Natural killer cell (primary cell): ENCODE data around the gene RGS3. TPM values are rescaled to one million over a fixed set of nuclear protein-coding genes. Genes with fewer than 3 reads are reported as not detected.

Experiments used
- ATAC-seq, 3 donors: fragments of 150-1000 bp in 2 of 3; fragments of 200-7000 bp in 1 of 3; cut with Tn5 transposase; 1 replicate in 1 of 3; 2 replicates in 2 of 3; pipeline ENCODE4 v1.10.0; 2021; ENCODE audit warnings: mild to moderate bottlenecking in 2 of 3, moderate library complexity in 2 of 3
- DNase-seq, 2 donors: peaks; one replicate each; pipeline versions ENCODE4 v3.0.0 to v3.0.0-alpha.2; 2013 to 2021; ENCODE audit warnings: mixed read lengths in 1 of 2
- H3K27ac ChIP-seq: one replicate; pipeline ENCODE4 v1.5.1; 2013; ENCODE audit warnings: mild to moderate bottlenecking, low read length
- H3K27me3 ChIP-seq: one replicate; pipeline ENCODE4 v1.6.1; 2013; ENCODE audit warnings: low read length; ENCODE audit not compliant: control insufficient read depth, insufficient read depth
- H3K36me3 ChIP-seq: one replicate; pipeline ENCODE4 v1.6.1; 2013; ENCODE audit warnings: low read length; ENCODE audit not compliant: control insufficient read depth, insufficient read depth
- H3K4me1 ChIP-seq: one replicate; pipeline ENCODE4 v1.6.1; 2013; ENCODE audit warnings: low read length; ENCODE audit not compliant: control insufficient read depth, insufficient read depth
- H3K4me3 ChIP-seq: one replicate; pipeline ENCODE4 v1.5.1; 2013; ENCODE audit warnings: low read length
- H3K9me3 ChIP-seq: one replicate; pipeline ENCODE4 v1.6.1; 2013; ENCODE audit warnings: low read length; ENCODE audit not compliant: control insufficient read depth, insufficient read depth
- H3K27ac Mint-ChIP-seq, 2 donors: one replicate each; pipeline ENCODE4 v1.8.0; 2022; ENCODE audit warnings: mild to moderate bottlenecking in 2 of 2, mixed read lengths in 2 of 2, moderate library complexity in 1 of 2
- H3K27me3 Mint-ChIP-seq, 2 donors: one replicate each; pipeline ENCODE4 v1.8.0; 2022; ENCODE audit warnings: low read depth in 2 of 2, mixed read lengths in 2 of 2
- H3K36me3 Mint-ChIP-seq: one replicate; pipeline ENCODE4 v1.8.0; 2022; ENCODE audit warnings: mixed read lengths
- H3K4me1 Mint-ChIP-seq, 2 donors: one replicate each; pipeline ENCODE4 v1.8.0; 2022; ENCODE audit warnings: mixed read lengths in 2 of 2
- H3K4me3 Mint-ChIP-seq: one replicate; pipeline ENCODE4 v1.8.0; 2022; ENCODE audit warnings: mild to moderate bottlenecking, moderate library complexity, mixed read lengths
- H3K9me3 Mint-ChIP-seq, 2 donors: one replicate each; pipeline ENCODE4 v1.8.0; 2022; ENCODE audit warnings: mixed read lengths in 2 of 2
- WGBS: methylation state at CpG from one replicate; pipeline ENCODE4 v1.1.7; 2013; ENCODE audit warnings: missing lambda C conversion rate; ENCODE audit not compliant: insufficient coverage; 5-methylcytosine and 5-hydroxymethylcytosine counted together
- intact Hi-C: fragments of 100-400 bp; cut with micrococcal nuclease; formaldehyde crosslinking; loops from one replicate; pipeline ENCODE4 v1.14.2; 2022
- total RNA-seq, 4 donors: library from RNA; stranded (reverse); fragments of 120-200 nt in 1 of 4; gene quantifications; one replicate each; pipeline versions ENCODE4 v1.2.3 to v1.2.4, GENCODE V29; 2013 to 2022
- TF ChIP-seq, protein P1 (sequence below): fragments of 200-600 bp; IDR thresholded peaks from one replicate; pipeline ENCODE4 v1.8.0; 2022; ENCODE audit warnings: antibody characterized with exemption

The RGS3 gene
- total RNA-seq, 3 donors from 2014 or later (not counting 1 experiment from before 2014, with no cell fraction given), result 148 to 269 (median 190) TPM

DNA sequence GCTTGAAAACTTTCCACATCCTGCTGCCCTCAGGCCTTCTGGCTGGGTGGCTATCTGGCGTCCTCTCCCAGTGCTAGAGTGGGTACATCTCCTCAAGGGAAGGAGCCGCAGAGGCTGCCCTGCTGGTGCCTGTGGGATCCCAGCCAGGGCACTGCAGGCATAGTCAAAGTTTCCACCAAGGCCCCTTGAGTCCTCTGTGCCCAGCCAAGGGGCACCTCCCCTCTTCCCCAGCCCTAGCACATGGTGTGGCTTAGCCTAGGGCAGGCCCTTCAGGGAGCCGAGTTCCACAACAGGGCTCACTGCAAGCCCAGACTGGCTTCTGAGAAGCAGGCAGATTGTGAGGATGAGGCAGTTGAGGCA lies 103.2 kb downstream of the RGS3 start:
- no peaks in the 10 kb centered on the region for H3K36me3 Mint-ChIP-seq
- no peaks in the 10 kb centered on the region for H3K9me3 ChIP-seq
- peaks cover 13% of the 10 kb centered on the region for H3K36me3 ChIP-seq
- WGBS, result 82% methylated on average over 3 of the region's 3 CpGs
- H3K27ac Mint-ChIP-seq, result peak overlapping the region; percentile 92 to 93
- DNase-seq, result no peak
- intact Hi-C loops, result no loop called here
- H3K4me1 Mint-ChIP-seq, result peaks cover 76 to 95% of the 10 kb centered on the region in 2 donors
- no peaks in the 10 kb centered on the region for H3K27me3 Mint-ChIP-seq
- H3K4me3 ChIP-seq, result no peak overlapping the region
- H3K4me3 Mint-ChIP-seq, result no peak overlapping the region
- H3K9me3 Mint-ChIP-seq, result no peaks in the 10 kb centered on the region
- TF ChIP-seq, protein P1, sequence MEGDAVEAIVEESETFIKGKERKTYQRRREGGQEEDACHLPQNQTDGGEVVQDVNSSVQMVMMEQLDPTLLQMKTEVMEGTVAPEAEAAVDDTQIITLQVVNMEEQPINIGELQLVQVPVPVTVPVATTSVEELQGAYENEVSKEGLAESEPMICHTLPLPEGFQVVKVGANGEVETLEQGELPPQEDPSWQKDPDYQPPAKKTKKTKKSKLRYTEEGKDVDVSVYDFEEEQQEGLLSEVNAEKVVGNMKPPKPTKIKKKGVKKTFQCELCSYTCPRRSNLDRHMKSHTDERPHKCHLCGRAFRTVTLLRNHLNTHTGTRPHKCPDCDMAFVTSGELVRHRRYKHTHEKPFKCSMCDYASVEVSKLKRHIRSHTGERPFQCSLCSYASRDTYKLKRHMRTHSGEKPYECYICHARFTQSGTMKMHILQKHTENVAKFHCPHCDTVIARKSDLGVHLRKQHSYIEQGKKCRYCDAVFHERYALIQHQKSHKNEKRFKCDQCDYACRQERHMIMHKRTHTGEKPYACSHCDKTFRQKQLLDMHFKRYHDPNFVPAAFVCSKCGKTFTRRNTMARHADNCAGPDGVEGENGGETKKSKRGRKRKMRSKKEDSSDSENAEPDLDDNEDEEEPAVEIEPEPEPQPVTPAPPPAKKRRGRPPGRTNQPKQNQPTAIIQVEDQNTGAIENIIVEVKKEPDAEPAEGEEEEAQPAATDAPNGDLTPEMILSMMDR, result no peak
- ATAC-seq, result no peak
- no peak overlapping the region for H3K27ac ChIP-seq
- no peaks in the 10 kb centered on the region for H3K27me3 ChIP-seq
- peaks cover 83% of the 10 kb centered on the region for H3K4me1 ChIP-seq

DNA sequence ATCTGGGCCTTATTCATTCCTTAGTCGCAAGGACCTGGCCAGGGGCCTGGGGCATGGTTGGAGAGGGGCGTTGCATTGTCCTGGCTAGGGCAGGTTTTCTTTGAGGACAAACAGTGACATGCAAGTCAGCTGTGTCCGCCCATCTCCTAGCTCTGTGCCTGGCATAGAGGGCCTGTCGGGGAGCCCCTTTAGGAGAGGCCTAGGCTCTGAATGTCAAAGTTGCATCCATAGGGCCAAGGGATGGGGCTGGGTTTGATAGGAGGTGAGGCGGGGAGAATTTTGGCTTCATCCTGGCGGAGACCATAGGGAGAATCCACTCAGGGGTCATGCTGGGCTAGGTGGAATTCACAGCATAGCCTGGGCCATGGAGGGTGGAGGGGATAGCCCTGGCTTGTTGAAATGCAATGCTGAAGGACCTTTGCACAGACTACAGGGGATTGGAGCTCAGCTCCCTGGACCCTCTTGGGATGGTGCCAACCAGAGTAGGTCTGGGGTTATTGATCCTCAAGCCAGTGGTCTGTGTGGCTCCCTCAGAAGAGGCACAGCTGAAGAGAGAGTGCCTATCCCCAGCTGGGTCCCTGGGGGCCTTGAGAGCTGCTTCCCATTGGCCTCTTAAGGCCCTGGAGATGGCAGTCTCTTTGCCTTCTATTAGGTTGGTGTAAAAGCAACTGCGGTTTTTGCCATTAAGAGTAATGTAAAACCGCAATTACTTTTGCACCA lies 104.0 kb downstream of the RGS3 start:
- Histone ChIP-seq H3K27me3 (no peaks in the 10 kb centered on the region), H3K4me3 (no peak overlapping the region), H3K36me3 (peaks cover 9% of the 10 kb centered on the region), H3K27ac (no peak overlapping the region), H3K9me3 (no peaks in the 10 kb centered on the region), H3K4me1 (peaks cover 85% of the 10 kb centered on the region)
- intact Hi-C loops, result no loop called here
- Mint-ChIP-seq H3K36me3 (no peaks in the 10 kb centered on the region), H3K4me3 (no peak overlapping the region), H3K27ac (peak overlapping the region; percentile 92 to 93), H3K4me1 (peaks cover 81 to 95% of the 10 kb centered on the region in 2 donors), H3K9me3 (no peaks in the 10 kb centered on the region), H3K27me3 (no peaks in the 10 kb centered on the region)
- 97% methylated on average over 8 of the region's 8 CpGs for WGBS
- no peak for DNase-seq
- TF ChIP-seq, protein P1, result no peak
- ATAC-seq, result no peak

DNA sequence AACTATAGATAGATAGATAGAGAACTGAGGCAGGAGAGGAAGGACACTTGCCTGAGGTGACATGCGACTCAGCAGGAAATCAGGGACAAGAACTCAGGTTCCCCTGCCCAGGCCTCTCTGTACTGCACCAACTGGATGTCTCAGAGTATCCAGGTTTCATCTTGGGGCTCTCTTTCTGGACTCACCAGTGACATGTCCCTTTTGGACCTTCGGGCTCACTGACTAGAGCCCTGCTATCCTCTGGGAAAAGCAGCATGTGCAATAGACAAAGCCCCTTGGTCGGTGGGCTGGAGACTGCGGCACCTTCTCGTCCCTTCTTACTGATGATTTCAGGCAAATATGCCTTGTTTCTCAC lies 104.5 kb downstream of the RGS3 start:
- no peak for DNase-seq
- peaks cover 9% of the 10 kb centered on the region for H3K36me3 ChIP-seq
- intact Hi-C loops, result no loop called here
- H3K4me1 ChIP-seq, result peaks cover 85% of the 10 kb centered on the region
- H3K9me3 ChIP-seq, result no peaks in the 10 kb centered on the region
- peaks cover 85 to 95% of the 10 kb centered on the region in 2 donors for H3K4me1 Mint-ChIP-seq
- H3K4me3 Mint-ChIP-seq, result no peak overlapping the region
- H3K27ac ChIP-seq, result no peak overlapping the region
- TF ChIP-seq, protein P1, result no peak
- no peaks in the 10 kb centered on the region for H3K9me3 Mint-ChIP-seq
- no peaks in the 10 kb centered on the region for H3K36me3 Mint-ChIP-seq
- no peaks in the 10 kb centered on the region for H3K27me3 Mint-ChIP-seq
- H3K27me3 ChIP-seq, result no peaks in the 10 kb centered on the region
- H3K4me3 ChIP-seq, result no peak overlapping the region
- peak overlapping the region; percentile 92 to 93 for H3K27ac Mint-ChIP-seq
- ATAC-seq, result no peak
- 95% methylated on average over 5 of the region's 5 CpGs for WGBS
